ENCODE data around the gene NDUFS4.

DNA sequence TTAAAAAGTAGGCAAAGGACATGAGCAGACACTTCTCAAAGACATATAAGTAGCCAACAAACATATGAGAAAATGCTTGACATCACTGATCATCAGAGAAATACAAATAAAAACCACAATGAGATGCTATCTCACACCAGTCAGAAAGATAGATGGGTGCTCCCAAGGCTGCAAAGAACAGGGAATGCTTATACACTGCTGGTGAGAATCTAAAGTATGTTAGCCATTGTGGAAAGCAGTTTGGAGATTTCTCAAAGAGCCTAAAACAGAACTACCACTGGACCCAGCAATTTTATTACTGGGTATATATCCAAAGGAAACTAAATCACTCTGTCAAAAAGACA, 154.2 kb downstream of the NDUFS4 start:
- no peak for TF ChIP-seq GATA2 (IDR thresholded peaks at IDR 0.05; ENCODE audit: low read depth, low read length)
- no peak for TF ChIP-seq GATA3 (IDR thresholded peaks at IDR 0.05; ENCODE audit: low read depth, low read length)
